ENCODE results near the gene TCL1B. TPM values are rescaled to one million over a fixed set of nuclear protein-coding genes. Genes with fewer than 3 reads are reported as not detected.
"Not testable (repeated sequence)": the region's sequence is repeated elsewhere in the genome, so short reads cannot be mapped to it uniquely, and the experiment has no call there.

Gene TCL1B
- total RNA-seq, 2 donors from 2014 or later = 1.4 TPM; not detected in 1

GRCh38 chr14:95727056-95727700 lies 41.0 kb downstream of the TCL1B start:
- no peak for TF ChIP-seq POLR2A (IDR thresholded peaks at IDR 0.05)
- no peak for TF ChIP-seq CTCF (IDR thresholded peaks at IDR 0.05)
- no peak for TF ChIP-seq POLR2AphosphoS5 (IDR thresholded peaks at IDR 0.05)
- H3K27me3 ChIP-seq (replicated peaks; ENCODE audit: insufficient read depth) = no peaks in the 10 kb centered on the region
- WGBS = 70% methylated on average over 6 of the region's 6 CpGs
- DNase-seq (ENCODE audit: low spot score) = no peak
- H3K9me3 ChIP-seq = no peaks in the 10 kb centered on the region
- H3K4me3 ChIP-seq = no peak overlapping the region
- intact Hi-C loops (cut with DNase I) = no loop called here
- no peak overlapping the region for H3K27ac ChIP-seq
- H3K36me3 ChIP-seq = no peaks in the 10 kb centered on the region
- no peaks in the 10 kb centered on the region for H3K4me1 ChIP-seq (replicated peaks)

- H3K36me3 ChIP-seq; H3K27ac ChIP-seq; H3K27me3 ChIP-seq (replicated peaks; ENCODE audit: insufficient read depth); H3K4me3 ChIP-seq; intact Hi-C loops (cut with DNase I); DNase-seq (ENCODE audit: low spot score); H3K9me3 ChIP-seq; H3K4me1 ChIP-seq (replicated peaks): not testable (repeated sequence)
- 73% methylated on average over 8 of the region's 8 CpGs for WGBS
Observed at GRCh38 chr14:95729402-95730028, 43.3 kb downstream of the TCL1B start.

GRCh38 chr14:95730126-95730525 lies 43.9 kb downstream of the TCL1B start:
- Histone ChIP-seq H3K36me3 (no peaks in the 10 kb centered on the region), H3K27me3 (replicated peaks; ENCODE audit: insufficient read depth) (no peaks in the 10 kb centered on the region), H3K27ac (no peak overlapping the region), H3K4me3 (no peak overlapping the region), H3K4me1 (replicated peaks) (no peaks in the 10 kb centered on the region), H3K9me3 (no peaks in the 10 kb centered on the region)
- intact Hi-C loops (cut with DNase I) = no loop called here
- 73% methylated on average over 5 of the region's 5 CpGs for WGBS
- TF ChIP-seq POLR2AphosphoS5 (IDR thresholded peaks at IDR 0.05) = no peak
- no peak for TF ChIP-seq POLR2A (IDR thresholded peaks at IDR 0.05)
- no peak for TF ChIP-seq CTCF (IDR thresholded peaks at IDR 0.05)
- no peak for DNase-seq (ENCODE audit: low spot score)

- no peaks in the 10 kb centered on the region for H3K36me3 ChIP-seq
Observed at GRCh38 chr14:95733212-95733611, 47.0 kb downstream of the TCL1B start.

GRCh38 chr14:95739356-95739755 lies 53.1 kb downstream of the TCL1B start:
- H3K27ac ChIP-seq = no peak overlapping the region
- no peaks in the 10 kb centered on the region for H3K4me1 ChIP-seq (replicated peaks)
- TF ChIP-seq CTCF (IDR thresholded peaks at IDR 0.05) = no peak
- TF ChIP-seq POLR2A (IDR thresholded peaks at IDR 0.05) = no peak
- TF ChIP-seq POLR2AphosphoS5 (IDR thresholded peaks at IDR 0.05) = no peak
- H3K9me3 ChIP-seq = no peaks in the 10 kb centered on the region
- H3K36me3 ChIP-seq = no peaks in the 10 kb centered on the region
- DNase-seq (ENCODE audit: low spot score) = no peak
- intact Hi-C loops (cut with DNase I) = no loop called here
- 73% methylated on average over 1 of the region's 1 CpG for WGBS
- H3K4me3 ChIP-seq = no peak overlapping the region
- no peaks in the 10 kb centered on the region for H3K27me3 ChIP-seq (replicated peaks; ENCODE audit: insufficient read depth)

More at GRCh38 chr14:95733212-95733611, 47.0 kb downstream of the TCL1B start:
- intact Hi-C loops (cut with DNase I) = no loop called here
- no peak overlapping the region for H3K4me3 ChIP-seq
- 90% methylated on average over 1 of the region's 1 CpG for WGBS
- no peaks in the 10 kb centered on the region for H3K4me1 ChIP-seq (replicated peaks)
- TF ChIP-seq CTCF (IDR thresholded peaks at IDR 0.05) (no peak), POLR2A (IDR thresholded peaks at IDR 0.05) (no peak), POLR2AphosphoS5 (IDR thresholded peaks at IDR 0.05) (no peak)
- H3K27ac ChIP-seq = no peak overlapping the region
- H3K9me3 ChIP-seq = no peaks in the 10 kb centered on the region
- no peaks in the 10 kb centered on the region for H3K27me3 ChIP-seq (replicated peaks; ENCODE audit: insufficient read depth)
- DNase-seq (ENCODE audit: low spot score) = no peak
